Renal pelvis (tissue), 4 donors: Measurements from ENCODE around the gene DCTD. TPM values are rescaled to one million over a fixed set of nuclear protein-coding genes. Genes with fewer than 3 reads are reported as not detected.

Source experiments
- DNase-seq: peaks from one replicate; pipeline ENCODE4 v3.0.0-alpha.2; 2013
- polyA plus RNA-seq, 3 donors: library from polyadenylated mRNA; unstranded; fragments of 120-200 nt; gene quantifications; one replicate each; pipeline ENCODE4 v1.2.1, GENCODE V29; 2013; ENCODE audit not compliant: insufficient read length in 3 of 3

Gene DCTD
- polyA plus RNA-seq, 3 donors = 108 to 118 (median 110) TPM

- DNase-seq = no peak
Observed at GRCh38 chr4:182847576-182848450, 69.4 kb downstream of the DCTD start.

- DNase-seq = no peak
Observed at GRCh38 chr4:182846036-182846435, 71.2 kb downstream of the DCTD start.

- DNase-seq = no peak
Observed at GRCh38 chr4:182845618-182846017, 71.6 kb downstream of the DCTD start.

- no peak for DNase-seq
Observed at GRCh38 chr4:182843808-182844325, 73.3 kb downstream of the DCTD start.

- no peak for DNase-seq
Observed at GRCh38 chr4:182842759-182843390, 74.3 kb downstream of the DCTD start.

- no peak for DNase-seq
Observed at GRCh38 chr4:182842104-182842600, 75.0 kb downstream of the DCTD start.

- DNase-seq = no peak
Observed at GRCh38 chr4:182840108-182840507, 77.1 kb downstream of the DCTD start.

Other genes starting within 250 kb of the DCTD start
- gene WWC2, start 181.9 kb upstream of the DCTD start, polyA plus RNA-seq = 10 to 100 TPM; 50.2 to 73.6 (median 65.2) TPM